ENCODE data around the gene ACOX1.

Gene ACOX1

DNA sequence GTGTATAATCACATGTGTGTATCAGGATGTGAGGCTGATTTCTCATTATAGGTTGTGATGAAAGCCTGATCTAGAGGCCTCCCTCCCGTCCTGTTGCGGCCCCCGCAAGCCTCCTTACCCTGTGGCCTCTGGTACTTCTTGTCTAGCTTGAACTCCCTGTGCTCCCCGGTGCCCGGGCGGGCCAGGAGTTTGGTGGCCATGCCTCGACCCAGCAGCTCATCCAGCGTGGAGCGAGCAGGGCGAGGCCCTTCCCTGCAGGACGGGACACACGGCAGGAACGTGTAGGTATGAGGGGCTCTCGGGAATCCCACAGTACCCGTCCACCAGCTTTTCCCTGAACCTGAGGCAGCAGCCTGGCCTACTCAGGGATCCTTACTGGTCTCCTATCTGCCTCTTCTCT is 53.1 kb downstream of the ACOX1 start:
- TF ChIP-seq CTCF (conservative IDR thresholded peaks at IDR 0.05; ENCODE audit: low read depth, low read length): no peak
- H4K20me1 ChIP-seq (ENCODE audit: insufficient read depth): no peaks in the 10 kb centered on the region
- H3K4me2 ChIP-seq: no peak overlapping the region
- no peak overlapping the region for H2AFZ ChIP-seq (ENCODE audit: low read depth)
- H3K4me3 ChIP-seq (IDR thresholded peaks at IDR 0.05; ENCODE audit: insufficient read depth, low read depth, low read length): no peak overlapping the region
- H3K27me3 ChIP-seq (ENCODE audit: insufficient read depth, low read depth): no peaks in the 10 kb centered on the region
- no peaks in the 10 kb centered on the region for H3K4me1 ChIP-seq (ENCODE audit: low read depth, poor library complexity, severe bottlenecking)
- H3K79me2 ChIP-seq (ENCODE audit: insufficient read depth, low read depth): no peaks in the 10 kb centered on the region
- no peak overlapping the region for H3K27ac ChIP-seq
- H3K36me3 ChIP-seq (ENCODE audit: insufficient read depth): no peaks in the 10 kb centered on the region
- no peak overlapping the region for H3K9ac ChIP-seq

DNA sequence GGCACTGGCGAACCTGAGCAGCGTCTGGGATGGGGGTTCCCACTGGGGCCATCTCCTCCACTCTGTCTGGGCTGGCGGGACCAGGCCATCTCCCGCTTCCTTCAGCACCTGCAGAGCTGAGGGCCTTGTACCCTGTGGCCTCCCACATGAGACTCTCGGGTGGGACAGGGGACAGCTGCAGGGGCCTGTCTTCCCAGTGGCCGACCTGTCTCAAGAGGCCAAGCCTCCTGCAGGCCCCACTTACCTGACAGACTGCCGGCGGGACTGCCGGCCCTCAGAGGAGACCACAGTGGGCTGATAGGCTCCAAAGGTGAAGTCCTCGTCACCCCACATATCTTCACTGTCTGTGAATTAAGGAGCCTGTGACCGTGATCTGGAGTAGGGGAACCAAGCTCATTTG is 53.9 kb downstream of the ACOX1 start:
- no peak overlapping the region for H3K27ac ChIP-seq
- no peaks in the 10 kb centered on the region for H3K36me3 ChIP-seq (ENCODE audit: insufficient read depth)
- no peaks in the 10 kb centered on the region for H3K79me2 ChIP-seq (ENCODE audit: insufficient read depth, low read depth)
- no peak overlapping the region for H2AFZ ChIP-seq (ENCODE audit: low read depth)
- H3K27me3 ChIP-seq (ENCODE audit: insufficient read depth, low read depth): no peaks in the 10 kb centered on the region
- H3K4me3 ChIP-seq (IDR thresholded peaks at IDR 0.05; ENCODE audit: insufficient read depth, low read depth, low read length): no peak overlapping the region
- no peak overlapping the region for H3K4me2 ChIP-seq
- no peak for TF ChIP-seq CTCF (conservative IDR thresholded peaks at IDR 0.05; ENCODE audit: low read depth, low read length)
- H3K4me1 ChIP-seq (ENCODE audit: low read depth, poor library complexity, severe bottlenecking): no peaks in the 10 kb centered on the region
- no peaks in the 10 kb centered on the region for H4K20me1 ChIP-seq (ENCODE audit: insufficient read depth)
- H3K9ac ChIP-seq: no peak overlapping the region

- Histone ChIP-seq H3K27ac (no peak overlapping the region), H3K27me3 (ENCODE audit: insufficient read depth, low read depth) (no peaks in the 10 kb centered on the region), H3K36me3 (ENCODE audit: insufficient read depth) (no peaks in the 10 kb centered on the region), H3K4me2 (no peak overlapping the region), H3K4me3 (IDR thresholded peaks at IDR 0.05; ENCODE audit: insufficient read depth, low read depth, low read length) (no peak overlapping the region), H3K9ac (no peak overlapping the region), H2AFZ (ENCODE audit: low read depth) (no peak overlapping the region), H3K79me2 (ENCODE audit: insufficient read depth, low read depth) (no peaks in the 10 kb centered on the region), H3K4me1 (ENCODE audit: low read depth, poor library complexity, severe bottlenecking) (no peaks in the 10 kb centered on the region), H4K20me1 (ENCODE audit: insufficient read depth) (no peaks in the 10 kb centered on the region)
- TF ChIP-seq CTCF (conservative IDR thresholded peaks at IDR 0.05; ENCODE audit: low read depth, low read length): no peak
Observed at GRCh38 chr17:75922963-75923874, 55.7 kb downstream of the ACOX1 start.

DNA sequence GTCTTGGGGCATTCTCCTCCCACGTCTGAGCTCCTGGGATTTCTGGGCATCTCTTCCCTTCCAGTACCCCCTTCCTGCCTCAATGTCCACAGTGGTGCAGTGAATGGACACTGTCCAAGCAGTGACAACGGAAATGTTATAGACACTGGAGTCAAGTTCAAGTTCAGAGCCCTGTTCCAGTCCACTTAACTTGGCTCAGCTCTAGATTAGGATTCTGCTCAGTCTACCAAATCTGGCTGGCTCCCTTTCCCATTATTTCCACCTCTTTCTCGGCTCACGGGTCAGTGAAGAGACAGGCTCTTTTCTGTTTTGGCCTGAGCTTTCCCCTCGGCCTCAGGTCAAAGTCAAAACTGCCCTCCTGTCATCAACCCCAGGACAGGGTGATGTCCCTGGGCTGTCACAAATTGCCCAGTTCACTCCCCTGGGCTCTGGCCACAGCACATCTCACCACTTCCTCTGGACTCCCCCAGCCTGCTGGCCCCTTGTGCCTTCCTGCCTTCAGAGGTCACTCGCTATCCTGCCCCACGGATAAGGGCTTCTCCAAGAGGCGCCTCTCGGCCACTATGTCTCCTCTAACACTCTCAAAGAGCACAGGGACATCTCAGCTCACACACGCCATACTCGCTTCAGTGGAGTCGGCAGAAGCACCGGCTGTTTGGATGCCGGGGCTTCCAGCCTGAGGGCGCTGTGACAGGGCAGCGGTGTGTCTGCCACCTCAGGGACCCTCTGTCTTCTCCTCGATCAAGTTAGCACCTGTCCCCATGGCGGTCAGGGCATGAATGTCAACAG is 56.6 kb downstream of the ACOX1 start:
- no peaks in the 10 kb centered on the region for H3K4me1 ChIP-seq (ENCODE audit: low read depth, poor library complexity, severe bottlenecking)
- TF ChIP-seq CTCF (conservative IDR thresholded peaks at IDR 0.05; ENCODE audit: low read depth, low read length): no peak
- no peak overlapping the region for H3K4me3 ChIP-seq (IDR thresholded peaks at IDR 0.05; ENCODE audit: insufficient read depth, low read depth, low read length)
- H3K9ac ChIP-seq: no peak overlapping the region
- H3K79me2 ChIP-seq (ENCODE audit: insufficient read depth, low read depth): no peaks in the 10 kb centered on the region
- H2AFZ ChIP-seq (ENCODE audit: low read depth): no peak overlapping the region
- H4K20me1 ChIP-seq (ENCODE audit: insufficient read depth): no peaks in the 10 kb centered on the region
- no peak overlapping the region for H3K27ac ChIP-seq
- H3K36me3 ChIP-seq (ENCODE audit: insufficient read depth): no peaks in the 10 kb centered on the region
- H3K27me3 ChIP-seq (ENCODE audit: insufficient read depth, low read depth): no peaks in the 10 kb centered on the region
- no peak overlapping the region for H3K4me2 ChIP-seq
